Uterus (tissue), 4 donors: Measurements from ENCODE around the gene THY1. TPM values are rescaled to one million over a fixed set of nuclear protein-coding genes. Genes with fewer than 3 reads are reported as not detected.

Source experiments
- DNase-seq, 2 donors: peaks; one replicate each; pipeline ENCODE4 v3.0.0-alpha.2; 2019 to 2020
- H3K27ac ChIP-seq, 2 donors: fragments of 200-600 bp; sonication (generic); 1 replicate in 1 of 2; 2 replicates in 1 of 2; pipeline ENCODE4 v1.5.1; 2016 to 2018
- H3K27me3 ChIP-seq, 2 donors: fragments of 200-600 bp; sonication (generic); one replicate each; pipeline ENCODE4 v1.5.1; 2018 to 2019; ENCODE audit warnings: control low read depth in 1 of 2
- H3K36me3 ChIP-seq, 2 donors: fragments of 200-600 bp; sonication (generic); one replicate each; pipeline ENCODE4 v1.5.1; 2019; ENCODE audit warnings: control low read depth in 1 of 2
- H3K4me1 ChIP-seq, 2 donors: fragments of 200-600 bp; sonication (generic); one replicate each; pipeline ENCODE4 v1.5.1; 2018 to 2019; ENCODE audit warnings: control low read depth in 1 of 2
- H3K4me3 ChIP-seq, 2 donors: fragments of 200-600 bp; sonication (generic); 1 replicate in 1 of 2; 2 replicates in 1 of 2; pipeline ENCODE4 v1.5.1; 2018 to 2019; ENCODE audit warnings: mild to moderate bottlenecking in 1 of 2
- H3K9me3 ChIP-seq, 2 donors: fragments of 200-600 bp; sonication (generic); one replicate each; pipeline ENCODE4 v1.5.1; 2019; ENCODE audit warnings: control low read depth in 1 of 2
- POLR2A ChIP-seq, 2 donors: fragments of 450-650 bp; IDR thresholded peaks; one replicate each; pipeline ENCODE4 v1.6.1; 2016; ENCODE audit warnings: antibody characterized with exemption in 2 of 2, mild to moderate bottlenecking in 1 of 2, moderate library complexity in 1 of 2
- intact Hi-C: fragments of 100-400 bp; cut with DNase I; formaldehyde crosslinking; loops from one replicate; pipeline ENCODE4 v1.15.1; 2023; ENCODE audit warnings: low total_unique reads
- total RNA-seq, 4 donors: library from RNA; depleted of rRNA in 3 of 4; stranded (reverse); fragments of >200 nt in 3 of 4; gene quantifications; one replicate each; pipeline versions ENCODE4 v1.1.0 to v1.2.4, GENCODE V29; 2014 to 2023
- TF ChIP-seq, protein P1 (sequence below), 4 experiments: fragments of 200-600 bp in 2 of 4; fragments of 450-650 bp in 2 of 4; sonication (generic) in 2 of 4; IDR thresholded peaks; one replicate each; pipeline ENCODE4 v1.5.1; 2016 to 2019; ENCODE audit warnings: antibody characterized with exemption in 4 of 4, mild to moderate bottlenecking in 2 of 4, moderate library complexity in 1 of 4
- donor health status: DM: yes; HTN: yes; CAD: no.

The THY1 gene
- 10 to 100 TPM; 10.7 to 88.9 (median 41.3) TPM for total RNA-seq

DNA sequence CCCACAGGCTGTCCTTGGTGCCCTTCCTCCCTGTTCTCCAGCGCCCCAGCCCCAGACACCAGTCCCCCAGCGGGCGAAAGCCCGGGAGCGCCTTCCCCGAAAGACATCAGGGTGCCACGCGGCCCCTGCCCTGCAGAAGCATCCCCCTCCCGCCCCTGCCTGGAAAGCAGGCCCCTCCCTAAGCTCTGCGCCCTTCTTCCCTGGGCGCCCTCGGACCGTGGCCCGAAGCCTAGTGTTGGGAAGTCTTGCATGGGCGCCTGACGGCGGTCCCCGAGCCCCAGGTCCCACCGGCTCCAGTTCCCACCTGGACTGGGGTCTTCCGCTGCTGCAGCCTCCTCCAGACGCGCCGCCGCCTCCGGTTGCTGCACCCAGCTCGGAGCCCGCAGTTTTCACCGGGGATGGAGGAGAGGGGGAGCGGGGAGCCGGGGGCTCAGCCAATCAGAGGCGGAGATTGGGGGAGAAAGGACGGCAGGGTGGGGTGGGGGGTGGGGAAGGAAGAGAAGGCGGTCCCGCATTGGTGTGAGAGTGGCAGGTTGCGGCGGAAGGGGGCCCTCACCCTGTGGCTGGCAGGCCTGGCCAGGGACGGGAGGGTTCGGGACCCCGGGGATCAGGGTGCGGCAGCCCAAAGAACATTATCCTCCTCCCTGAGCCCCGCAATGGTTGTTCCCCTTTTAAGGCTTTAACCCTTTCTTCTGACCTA lies at the start of gene THY1:
THY1 (minus strand) TSS at position 364 of the 700 bp plus-strand sequence. CDS start 2,267 bp downstream, outside the sequence.
- peak in 1 of 2 donors; percentile 48 for DNase-seq
- Histone ChIP-seq H3K36me3 (no peaks in the 10 kb centered on the region), H3K27ac (peak within 1 kb of the TSS; percentile 5 to 81), H3K27me3 (no peaks in the 10 kb centered on the region), H3K4me1 (peaks cover 0 to 7% of the 10 kb centered on the region in 2 donors), H3K9me3 (no peaks in the 10 kb centered on the region), H3K4me3 (peak within 1 kb of the TSS; percentile 42 to 66)
- TF ChIP-seq, protein P1, sequence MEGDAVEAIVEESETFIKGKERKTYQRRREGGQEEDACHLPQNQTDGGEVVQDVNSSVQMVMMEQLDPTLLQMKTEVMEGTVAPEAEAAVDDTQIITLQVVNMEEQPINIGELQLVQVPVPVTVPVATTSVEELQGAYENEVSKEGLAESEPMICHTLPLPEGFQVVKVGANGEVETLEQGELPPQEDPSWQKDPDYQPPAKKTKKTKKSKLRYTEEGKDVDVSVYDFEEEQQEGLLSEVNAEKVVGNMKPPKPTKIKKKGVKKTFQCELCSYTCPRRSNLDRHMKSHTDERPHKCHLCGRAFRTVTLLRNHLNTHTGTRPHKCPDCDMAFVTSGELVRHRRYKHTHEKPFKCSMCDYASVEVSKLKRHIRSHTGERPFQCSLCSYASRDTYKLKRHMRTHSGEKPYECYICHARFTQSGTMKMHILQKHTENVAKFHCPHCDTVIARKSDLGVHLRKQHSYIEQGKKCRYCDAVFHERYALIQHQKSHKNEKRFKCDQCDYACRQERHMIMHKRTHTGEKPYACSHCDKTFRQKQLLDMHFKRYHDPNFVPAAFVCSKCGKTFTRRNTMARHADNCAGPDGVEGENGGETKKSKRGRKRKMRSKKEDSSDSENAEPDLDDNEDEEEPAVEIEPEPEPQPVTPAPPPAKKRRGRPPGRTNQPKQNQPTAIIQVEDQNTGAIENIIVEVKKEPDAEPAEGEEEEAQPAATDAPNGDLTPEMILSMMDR (IDR thresholded peaks at IDR 0.05): no peak
- TF ChIP-seq POLR2A (IDR thresholded peaks at IDR 0.05): peak in 1 of 2 donors; percentile 36
- intact Hi-C loops: no loop called here

DNA sequence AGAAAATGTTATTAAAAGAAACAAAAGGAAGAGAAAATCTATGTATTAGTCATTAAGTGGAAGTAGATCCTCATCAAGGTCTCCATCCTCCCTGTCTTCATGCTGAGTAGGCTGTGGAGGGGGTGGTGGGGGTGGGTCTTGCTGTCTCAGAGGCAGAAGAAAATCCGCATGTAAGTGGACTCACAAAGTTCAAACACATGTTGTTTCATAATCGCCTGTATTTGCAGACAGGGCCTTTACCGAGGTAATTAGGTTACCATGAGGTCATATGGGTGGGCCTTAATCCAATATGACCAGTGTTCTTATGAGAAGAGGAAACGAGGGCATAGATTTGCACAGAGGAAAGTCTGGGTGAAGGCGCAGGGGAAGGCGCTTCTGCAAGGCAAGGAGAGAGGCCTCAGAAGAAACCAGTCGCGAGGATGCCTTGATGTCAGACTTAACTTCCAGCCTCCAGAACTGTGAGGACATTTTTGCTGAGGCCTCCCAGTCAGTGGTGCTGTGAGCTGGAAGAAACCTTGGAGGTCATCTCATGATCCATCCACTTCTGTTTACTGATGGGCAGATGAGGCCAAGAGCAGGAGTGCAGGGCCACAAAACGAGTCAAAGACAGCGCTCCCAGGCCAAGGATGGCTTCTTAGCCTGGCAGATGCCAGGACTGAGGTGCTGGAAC lies 49.3 kb upstream of the THY1 start:
- H3K4me1 ChIP-seq: peaks cover 0 to 6% of the 10 kb centered on the region in 2 donors
- no peak for DNase-seq
- H3K27ac ChIP-seq: no peak overlapping the region
- no peaks in the 10 kb centered on the region for H3K9me3 ChIP-seq
- no peaks in the 10 kb centered on the region for H3K36me3 ChIP-seq
- H3K27me3 ChIP-seq: no peaks in the 10 kb centered on the region
- TF ChIP-seq, protein P1 (IDR thresholded peaks at IDR 0.05): no peak
- no peak for TF ChIP-seq POLR2A (IDR thresholded peaks at IDR 0.05)
- H3K4me3 ChIP-seq: no peak overlapping the region
- intact Hi-C loops: loop anchor here (10.0 kb wide), 1 partner anchor 118 kb away; no protein-coding TSS in a partner anchor

DNA sequence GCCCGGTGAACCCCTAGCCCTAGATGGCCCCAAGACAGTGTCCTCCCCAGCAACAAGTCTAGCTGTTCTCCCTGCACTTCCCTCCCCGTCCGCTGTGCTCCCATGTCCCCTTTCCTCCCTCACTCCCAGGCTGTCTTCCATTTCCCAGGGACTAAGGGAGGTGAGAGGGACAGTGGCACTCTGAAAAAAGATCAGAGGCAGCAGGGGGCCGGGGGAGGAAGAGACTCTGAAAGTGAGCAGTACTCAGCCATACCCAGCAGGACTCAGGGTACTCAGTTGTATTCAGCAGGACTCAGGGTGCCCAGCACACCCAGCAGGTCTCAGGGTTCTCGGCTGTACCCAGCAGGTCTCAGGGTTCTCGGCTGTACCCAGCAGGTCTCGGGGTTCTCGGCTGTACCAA lies 48.4 kb upstream of the THY1 start:
- H3K36me3 ChIP-seq: no peaks in the 10 kb centered on the region
- H3K4me3 ChIP-seq: no peak overlapping the region
- H3K9me3 ChIP-seq: no peaks in the 10 kb centered on the region
- TF ChIP-seq, protein P1 (IDR thresholded peaks at IDR 0.05): no peak
- intact Hi-C loops: loop anchor here (10.0 kb wide), 1 partner anchor 117 kb away; no protein-coding TSS in a partner anchor
- peaks cover 0 to 6% of the 10 kb centered on the region in 2 donors for H3K4me1 ChIP-seq
- no peak overlapping the region for H3K27ac ChIP-seq
- no peaks in the 10 kb centered on the region for H3K27me3 ChIP-seq
- DNase-seq: no peak

DNA sequence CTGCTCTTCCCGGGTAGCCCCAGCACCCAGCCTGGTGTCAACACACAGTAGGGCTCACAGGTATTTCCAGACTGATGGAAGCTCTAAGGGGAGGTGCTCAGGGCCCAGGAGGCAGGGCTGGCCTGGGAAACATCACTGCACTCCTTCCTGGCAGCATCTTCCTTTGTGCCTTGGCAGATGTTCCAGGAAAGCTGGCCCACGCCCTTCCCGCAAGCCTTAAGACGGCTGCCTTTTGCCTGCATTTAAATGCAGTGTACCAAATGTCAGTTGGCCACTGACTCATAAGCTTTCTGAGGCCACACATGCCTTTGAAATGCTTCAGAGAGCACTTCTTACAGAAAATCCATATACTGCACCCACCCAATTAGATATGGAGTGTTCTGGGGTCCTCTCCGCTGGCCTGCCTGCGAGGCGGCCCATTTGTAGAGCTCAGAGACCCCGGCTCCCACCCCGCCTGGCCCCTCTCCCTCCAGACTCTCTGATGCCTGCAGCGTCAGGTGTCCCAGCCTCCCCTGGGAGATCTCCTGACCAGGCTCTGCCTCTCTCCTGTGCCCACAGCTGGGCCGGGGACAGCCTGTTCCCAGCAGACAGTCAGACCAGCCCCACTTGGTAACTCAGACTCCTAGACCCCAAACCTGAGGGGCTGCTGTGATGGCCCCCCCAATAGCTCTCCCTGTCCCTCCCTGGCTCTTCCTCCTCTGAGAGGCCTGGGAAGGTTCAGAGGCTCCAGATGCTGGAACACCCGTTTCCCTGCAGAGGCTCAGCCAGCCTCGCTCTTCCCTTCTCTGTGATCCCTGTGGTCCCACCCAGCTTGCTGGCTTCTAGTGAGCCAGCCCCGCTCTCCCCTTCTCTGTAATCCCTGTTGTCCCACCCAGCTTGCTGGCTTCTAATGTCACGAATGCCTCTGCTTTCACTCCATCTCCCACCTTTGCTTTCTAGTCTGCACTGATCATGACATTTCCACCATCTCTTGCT lies 47.6 kb upstream of the THY1 start:
- peaks cover 0 to 6% of the 10 kb centered on the region in 2 donors for H3K4me1 ChIP-seq
- no peak for DNase-seq
- no peaks in the 10 kb centered on the region for H3K9me3 ChIP-seq
- no peaks in the 10 kb centered on the region for H3K27me3 ChIP-seq
- no peak for TF ChIP-seq POLR2A (IDR thresholded peaks at IDR 0.05)
- TF ChIP-seq, protein P1 (IDR thresholded peaks at IDR 0.05): no peak
- H3K4me3 ChIP-seq: no peak overlapping the region
- intact Hi-C loops: loop anchor here (10.0 kb wide), 1 partner anchor 116 kb away; no protein-coding TSS in a partner anchor
- peak overlapping the region in 1 of 2 donors; percentile 34 for H3K27ac ChIP-seq
- no peaks in the 10 kb centered on the region for H3K36me3 ChIP-seq
